Esophagus mucosa (tissue), 1 donor: ENCODE results near the gene FAM120AOS. TPM values are rescaled to one million over a fixed set of nuclear protein-coding genes. Genes with fewer than 3 reads are reported as not detected.
A peak's percentile ranks its signal among the peaks of the same experiment; 100 is the strongest.
"Not testable (repeated sequence)": the region's sequence is repeated elsewhere in the genome, so short reads cannot be mapped to it uniquely, and the experiment has no call there.

Source experiments
- ATAC-seq: fragments of 200-7000 bp; cut with Tn5 transposase; one replicate; pipeline ENCODE4 v1.9.1; 2020
- total RNA-seq: library from RNA; stranded (reverse); gene quantifications from one replicate; pipeline ENCODE4 v1.2.4, GENCODE V29; 2023
- donor health status: DM: yes; HTN: yes; CAD: no.

Gene FAM120AOS
- total RNA-seq, 1 donor from 2014 or later, result 28.8 TPM

DNA sequence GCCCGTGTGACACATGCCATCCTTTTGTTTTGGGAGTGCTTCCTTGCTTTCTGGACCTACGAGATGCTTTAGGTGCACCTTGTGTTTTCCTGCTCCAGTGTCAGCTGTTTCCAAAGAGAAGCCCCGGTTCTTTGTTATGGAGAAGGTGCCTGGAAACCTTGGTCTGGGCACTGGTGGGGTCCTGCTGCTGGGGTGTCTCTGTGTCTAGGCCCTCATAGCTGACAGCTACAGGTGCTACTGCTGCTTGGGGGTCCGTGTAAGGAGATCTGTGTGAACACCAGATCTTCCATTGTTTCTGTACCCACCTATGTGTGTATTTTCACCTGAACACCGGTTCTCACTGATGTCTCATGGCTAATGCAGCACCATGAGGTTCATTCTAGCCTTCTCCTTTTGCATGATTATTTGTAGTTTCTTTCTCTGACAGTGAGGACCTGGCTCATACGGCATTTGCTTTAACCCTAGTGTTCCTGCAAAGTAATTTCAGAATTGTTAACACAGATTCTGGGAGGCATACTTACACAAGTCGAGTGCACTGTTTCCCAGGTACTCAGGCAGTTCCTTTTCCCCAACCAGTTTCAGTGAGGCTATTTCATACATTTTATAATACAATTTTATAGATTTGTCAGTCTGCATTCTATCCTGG lies 13.2 kb upstream of the FAM120AOS start:
- peak; percentile 15 for ATAC-seq

DNA sequence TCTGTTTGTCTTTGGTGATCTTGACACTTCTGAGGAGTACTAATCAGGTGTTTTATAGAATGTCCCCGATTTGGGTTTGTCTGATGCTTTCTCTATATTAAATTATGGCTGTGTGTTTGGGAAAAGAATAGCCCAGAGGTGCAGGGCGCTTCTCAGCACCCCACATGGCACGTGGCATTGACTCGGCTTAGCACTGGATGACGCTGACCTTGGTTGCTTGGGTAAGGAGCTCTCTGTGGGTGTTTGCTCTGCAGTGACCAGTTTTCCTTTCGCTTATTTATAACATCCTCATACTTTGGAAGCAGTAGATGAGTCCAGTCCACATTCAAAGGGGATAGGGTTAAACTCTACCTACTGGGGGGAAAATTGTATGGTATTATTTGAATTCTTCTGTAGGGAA lies 12.5 kb upstream of the FAM120AOS start:
- ATAC-seq, result no peak

DNA sequence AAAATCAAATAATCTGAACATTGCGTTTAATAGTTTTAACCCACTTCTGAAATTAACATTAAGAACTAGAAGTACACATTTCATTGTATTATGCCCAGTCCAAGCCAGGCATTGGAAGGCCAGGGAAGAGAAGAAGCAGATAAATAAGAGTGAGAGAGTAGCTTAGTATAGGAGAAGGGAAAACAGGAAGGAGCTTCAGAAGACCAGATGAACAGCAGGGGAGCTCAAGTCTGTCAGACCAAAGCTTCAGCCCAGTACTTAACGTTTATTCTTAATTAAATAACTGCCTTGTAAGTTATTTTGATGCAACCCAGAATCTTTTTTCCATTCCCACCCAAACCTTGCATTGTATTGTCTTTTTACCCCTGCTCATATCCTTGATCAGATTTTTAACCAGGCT lies 11.5 kb upstream of the FAM120AOS start:
- no peak for ATAC-seq

DNA sequence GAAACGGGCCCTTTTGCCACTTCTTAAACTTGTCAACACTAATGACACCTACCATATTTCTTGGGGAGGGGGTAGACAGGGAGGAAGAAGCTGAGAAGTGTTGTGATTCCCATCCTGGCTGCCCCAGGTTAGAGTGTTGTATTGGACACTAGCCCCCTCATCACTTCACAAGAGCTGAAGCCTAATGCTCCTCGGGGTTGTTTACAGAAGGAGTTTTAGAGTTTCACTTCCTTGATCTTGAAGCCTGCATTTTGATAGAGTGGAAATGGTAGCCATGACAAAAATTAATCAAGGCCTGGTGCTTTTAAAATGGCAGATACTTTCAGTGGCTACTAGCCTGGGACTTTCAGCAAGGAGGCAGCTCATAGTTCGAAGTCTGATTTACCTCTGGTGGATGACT lies 11.0 kb upstream of the FAM120AOS start:
- ATAC-seq, result no peak

DNA sequence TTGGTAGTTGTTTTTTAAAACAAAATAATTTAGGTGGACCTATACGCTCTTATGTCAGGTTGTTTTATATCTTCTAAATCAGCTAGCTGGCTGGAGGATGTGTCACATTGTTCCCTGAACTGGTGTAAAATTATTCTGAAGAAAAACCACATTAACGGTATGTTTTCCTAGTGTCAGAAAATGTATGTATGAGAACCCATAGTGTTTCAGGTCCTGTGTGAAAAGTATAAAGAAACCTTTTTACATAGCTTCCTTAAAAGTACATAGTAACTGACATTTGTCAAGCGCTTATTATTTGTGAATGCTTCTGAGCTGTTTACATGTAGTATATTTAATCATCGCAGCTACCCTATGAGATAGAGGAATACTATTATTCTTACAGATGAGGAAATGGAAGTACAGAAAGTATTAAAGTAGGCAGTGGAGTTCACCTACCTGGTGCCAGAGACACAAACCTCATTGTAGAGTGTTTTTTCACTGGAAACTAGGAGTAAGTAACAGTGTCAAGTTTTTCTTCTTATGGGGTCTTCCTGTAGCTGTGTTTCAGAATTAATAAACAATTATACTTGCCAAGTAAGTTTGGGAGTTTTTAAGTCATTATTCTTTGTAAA lies 10.4 kb upstream of the FAM120AOS start:
- ATAC-seq, result no peak

DNA sequence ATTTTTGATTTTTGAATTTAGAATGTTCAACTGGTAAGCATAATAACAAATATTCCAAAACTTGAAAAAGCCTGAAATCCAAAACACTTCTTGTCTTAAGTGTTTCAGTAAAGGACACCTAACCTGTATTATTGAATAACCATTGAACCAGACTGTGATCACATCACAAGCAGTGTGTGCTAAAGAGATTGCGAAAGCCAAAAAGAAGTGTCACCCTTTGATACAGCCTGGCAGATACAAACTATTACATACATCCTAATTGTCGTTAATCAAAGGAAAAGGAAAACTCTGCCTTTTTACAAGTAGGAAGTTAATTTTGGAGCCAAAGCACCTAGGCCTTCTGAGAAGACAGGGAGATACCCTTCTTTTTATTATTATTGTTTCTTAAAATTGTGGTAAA lies 8.4 kb upstream of the FAM120AOS start:
- ATAC-seq, result no peak

DNA sequence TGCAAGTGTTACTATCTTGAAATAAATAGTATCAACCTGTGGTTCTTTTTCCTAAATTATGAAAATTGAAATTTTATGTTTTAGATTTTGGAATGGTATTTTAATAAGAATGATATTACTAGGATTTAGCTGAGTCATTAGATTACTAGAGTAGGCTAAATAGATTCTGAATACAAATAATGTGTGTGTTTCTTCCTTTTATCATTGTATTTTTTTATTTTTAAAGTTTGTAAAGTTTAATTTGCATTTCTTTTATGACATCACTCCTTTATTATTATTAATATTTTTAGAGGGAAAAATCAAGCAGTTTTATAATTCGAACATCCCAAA lies 8.0 kb upstream of the FAM120AOS start:
- ATAC-seq, result no peak

DNA sequence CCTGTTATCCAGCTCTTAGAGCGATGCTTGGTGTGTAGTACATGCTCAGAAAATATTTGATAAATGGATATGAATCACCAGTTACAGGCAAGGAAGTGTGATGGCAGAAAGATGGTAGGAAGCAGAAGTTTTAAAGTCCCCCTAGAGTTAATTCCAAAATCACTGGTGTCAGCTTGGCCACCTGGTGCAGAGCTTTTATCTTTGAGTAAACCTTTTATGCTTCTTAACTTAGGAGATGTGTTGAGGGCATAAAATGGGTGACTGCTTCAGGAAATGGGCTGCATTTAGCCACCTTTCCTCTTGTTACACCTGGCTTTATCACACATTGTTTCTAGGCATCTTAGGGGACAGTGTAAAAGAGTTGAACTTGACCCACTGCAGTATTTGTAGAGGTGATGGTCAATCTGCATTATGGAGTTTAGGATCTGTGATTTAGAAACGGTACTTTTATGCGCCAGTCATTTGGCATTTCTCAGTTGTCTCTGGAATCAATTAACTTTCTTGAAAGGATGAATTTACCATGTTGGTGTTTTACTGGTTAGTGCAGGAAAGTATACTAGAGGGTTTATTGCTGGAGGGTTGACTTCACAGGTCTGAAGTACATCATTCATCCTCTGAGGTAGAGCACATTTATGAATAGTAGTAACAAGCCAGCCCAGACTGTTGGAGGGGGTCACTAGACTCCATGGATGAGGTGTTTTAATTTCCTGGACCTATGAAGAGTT lies 7.5 kb upstream of the FAM120AOS start:
- ATAC-seq, result no peak

DNA sequence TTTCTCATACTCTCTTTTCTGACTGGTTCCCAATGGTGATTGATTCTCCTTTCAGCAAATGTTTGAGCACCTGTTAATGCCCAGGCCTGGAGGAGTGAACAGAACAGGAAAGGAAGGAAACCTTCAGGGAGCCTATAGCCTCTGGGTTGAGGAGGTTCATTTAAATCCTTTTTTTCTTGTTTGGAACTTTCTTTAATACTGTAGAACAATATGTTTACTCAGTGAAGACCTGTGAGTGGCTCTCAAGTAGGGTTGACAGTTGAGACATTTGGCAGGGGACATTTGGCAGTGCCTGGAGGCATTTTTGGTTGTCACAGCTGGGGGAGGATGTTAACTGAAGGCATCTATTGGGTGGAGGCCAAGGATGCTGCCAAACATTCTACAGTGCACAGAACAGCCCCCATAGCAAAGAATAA lies 6.1 kb upstream of the FAM120AOS start:
- ATAC-seq, result no peak

DNA sequence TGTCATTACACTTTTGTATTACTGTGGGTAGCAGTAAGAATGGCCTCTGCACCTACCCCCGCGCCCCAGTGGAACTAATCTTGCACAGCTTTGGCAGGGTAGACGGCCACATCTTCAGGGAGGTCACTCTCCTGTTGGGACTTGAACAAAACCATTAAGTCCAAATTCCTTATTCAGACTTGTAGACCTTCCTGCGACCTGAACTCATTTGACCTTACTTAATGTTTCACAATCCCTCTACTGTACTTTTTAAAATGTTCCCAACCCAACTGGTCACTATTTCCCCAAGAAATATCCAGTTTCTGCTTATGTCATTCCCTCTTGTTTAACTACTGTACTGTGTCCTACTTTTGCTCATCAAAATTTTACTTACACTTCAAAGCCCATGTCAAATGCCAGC lies 5.3 kb upstream of the FAM120AOS start:
- no peak for ATAC-seq

DNA sequence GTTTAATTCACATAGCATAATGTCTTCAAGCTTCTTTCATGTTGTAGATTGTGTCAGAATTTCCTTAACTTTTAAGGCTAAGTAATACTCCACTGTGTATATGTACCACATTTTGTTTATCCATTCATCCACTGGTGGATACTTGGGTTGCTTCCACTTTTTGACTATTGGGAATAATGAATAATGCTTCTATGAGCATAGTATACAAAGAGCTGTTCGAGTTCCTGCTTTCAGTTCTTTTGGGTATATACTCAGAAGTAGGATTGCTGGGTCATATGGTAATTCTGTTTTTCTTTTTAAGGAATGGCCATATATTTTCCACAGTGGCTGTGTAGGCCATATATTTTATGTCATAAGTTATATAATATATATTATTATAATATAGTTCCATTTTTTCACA lies 3.6 kb upstream of the FAM120AOS start:
- no peak for ATAC-seq

DNA sequence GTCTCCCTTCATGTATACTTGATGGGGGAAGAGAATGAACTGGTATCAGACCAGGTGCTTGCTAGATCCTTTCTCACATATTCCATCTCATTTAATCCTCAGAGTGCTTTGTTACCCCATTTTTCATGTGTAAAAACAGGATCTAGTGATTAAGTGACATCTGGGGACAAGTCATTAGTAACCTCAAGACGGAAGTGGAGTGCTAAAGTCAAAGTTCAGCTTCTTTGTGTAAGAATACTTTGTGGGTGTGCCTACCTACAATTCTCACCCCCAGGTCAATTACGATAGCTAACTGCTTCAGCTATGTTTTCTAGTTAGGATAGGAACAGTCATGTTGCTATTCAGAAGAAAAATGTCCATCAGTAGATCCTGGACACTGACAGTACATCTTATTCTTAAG lies 3.1 kb upstream of the FAM120AOS start:
- ATAC-seq, result no peak

DNA sequence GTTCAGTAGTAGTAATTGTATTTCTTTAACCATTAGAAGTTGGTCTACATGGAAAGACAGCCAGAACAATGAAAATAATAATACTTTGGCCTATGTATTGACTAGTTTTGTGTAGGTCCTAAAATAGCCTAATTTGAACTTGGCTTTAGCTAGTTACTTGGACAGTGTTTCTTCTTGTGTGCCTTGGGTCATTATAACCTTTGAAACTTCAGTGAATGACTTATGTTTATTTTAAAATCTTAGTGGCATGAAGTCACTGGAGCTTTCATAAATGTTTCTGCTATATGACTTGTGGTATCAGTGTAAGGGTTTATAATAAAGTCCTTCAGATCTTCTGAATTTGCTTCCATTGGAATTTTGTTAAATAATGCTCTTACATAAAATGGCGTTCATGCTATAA lies 2.6 kb upstream of the FAM120AOS start:
- ATAC-seq, result no peak

DNA sequence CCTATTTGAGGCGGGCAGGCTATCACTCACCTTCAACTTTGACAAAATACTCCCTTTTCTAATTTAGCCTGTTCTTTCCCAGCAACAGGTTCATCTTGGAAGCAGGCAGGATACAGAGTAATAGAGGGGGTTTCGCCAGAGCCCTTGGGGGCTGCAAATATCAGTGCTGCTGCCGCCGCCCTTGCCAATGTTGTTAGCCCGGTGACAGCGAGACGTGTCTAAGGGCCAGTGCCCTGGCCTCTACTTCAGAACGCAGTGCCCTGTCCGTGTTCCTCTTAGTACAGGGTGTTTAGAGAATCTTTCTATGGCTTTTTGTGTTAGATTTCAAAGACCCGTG lies 703 bp downstream of the FAM120AOS start:
- ATAC-seq, result no peak

DNA sequence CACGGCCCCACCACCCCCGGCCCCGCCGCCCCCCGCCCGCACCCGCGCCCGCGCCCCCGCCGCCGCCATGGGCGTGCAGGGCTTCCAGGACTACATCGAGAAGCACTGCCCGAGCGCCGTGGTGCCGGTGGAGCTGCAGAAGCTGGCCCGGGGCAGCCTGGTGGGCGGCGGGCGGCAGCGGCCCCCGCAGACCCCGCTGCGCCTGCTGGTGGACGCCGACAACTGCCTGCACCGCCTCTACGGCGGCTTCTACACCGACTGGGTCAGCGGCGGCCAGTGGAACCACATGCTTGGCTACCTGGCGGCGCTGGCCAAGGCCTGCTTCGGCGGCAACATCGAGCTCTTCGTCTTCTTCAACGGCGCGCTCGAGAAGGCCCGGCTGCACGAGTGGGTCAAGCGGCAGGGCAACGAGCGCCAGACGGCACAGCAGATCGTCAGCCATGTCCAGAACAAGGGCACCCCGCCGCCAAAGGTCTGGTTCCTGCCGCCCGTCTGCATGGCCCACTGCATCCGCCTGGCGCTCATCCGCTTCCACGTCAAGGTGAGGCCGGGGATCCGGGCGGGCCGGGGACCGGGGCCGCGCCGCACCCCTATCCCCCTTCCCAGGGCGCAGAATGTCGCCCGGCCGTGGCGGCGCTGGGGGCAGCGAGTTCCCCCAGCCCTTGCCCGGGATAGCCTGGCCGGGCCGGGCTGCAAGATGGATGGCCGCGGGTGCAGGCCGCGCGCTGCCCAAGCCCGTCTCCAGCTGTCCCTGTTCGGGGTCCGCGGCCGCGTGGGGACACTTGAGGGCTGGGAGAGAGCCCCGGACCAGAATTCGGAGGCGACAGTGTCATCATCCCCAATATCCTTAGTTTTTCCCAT lies 1.3 kb downstream of the FAM120AOS start:
- peak; percentile 10 for ATAC-seq

DNA sequence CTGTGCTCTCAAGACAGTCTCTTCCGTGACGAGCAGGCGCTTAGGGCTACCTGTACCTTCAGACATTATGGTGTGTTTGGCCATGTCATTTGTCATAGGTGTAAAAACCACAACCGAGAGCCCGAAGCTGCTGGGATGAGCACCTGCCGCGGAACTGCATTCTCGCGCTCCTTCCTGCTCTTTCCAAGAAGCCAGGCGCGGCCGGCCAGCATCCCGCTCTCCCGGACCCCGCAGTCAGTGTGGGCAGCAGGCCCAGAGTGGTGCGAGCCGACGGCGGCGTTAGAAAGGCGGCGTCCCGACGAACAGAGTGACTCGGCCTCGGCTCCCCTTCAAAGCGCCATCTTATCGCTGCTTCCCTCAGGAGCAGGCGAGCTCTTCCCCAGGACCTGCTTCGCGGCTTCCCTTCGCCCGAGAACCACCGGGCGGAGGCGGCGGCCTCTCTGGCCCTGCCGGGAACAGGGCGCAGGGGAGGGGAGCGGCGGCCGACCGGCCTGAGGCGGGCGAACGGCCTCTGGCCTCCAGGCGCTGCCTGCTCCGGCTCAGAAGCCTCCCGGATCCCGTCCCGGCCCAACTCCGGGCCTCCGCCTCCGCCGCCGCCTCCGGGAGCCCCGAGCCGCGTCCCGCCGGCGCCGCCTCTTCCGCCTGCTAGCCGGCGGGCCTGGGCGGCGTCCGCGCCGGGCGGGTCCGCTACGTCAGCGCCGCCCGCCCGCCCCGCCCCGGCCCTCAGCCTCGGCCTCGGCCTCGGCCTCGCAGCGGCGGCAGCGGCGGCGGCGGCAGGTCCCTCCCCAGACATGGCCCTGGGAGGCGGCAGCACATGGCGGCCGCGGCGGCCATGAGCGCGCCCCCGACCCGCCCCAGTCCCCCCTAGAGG lies 2.2 kb downstream of the FAM120AOS start, which contains the start of gene FAM120A:
Gene FAM120A (plus strand): TSS at position 741 of the 871 bp plus-strand sequence. CDS start 231 bp downstream, outside the sequence.
- ATAC-seq, result peak; percentile 81

DNA sequence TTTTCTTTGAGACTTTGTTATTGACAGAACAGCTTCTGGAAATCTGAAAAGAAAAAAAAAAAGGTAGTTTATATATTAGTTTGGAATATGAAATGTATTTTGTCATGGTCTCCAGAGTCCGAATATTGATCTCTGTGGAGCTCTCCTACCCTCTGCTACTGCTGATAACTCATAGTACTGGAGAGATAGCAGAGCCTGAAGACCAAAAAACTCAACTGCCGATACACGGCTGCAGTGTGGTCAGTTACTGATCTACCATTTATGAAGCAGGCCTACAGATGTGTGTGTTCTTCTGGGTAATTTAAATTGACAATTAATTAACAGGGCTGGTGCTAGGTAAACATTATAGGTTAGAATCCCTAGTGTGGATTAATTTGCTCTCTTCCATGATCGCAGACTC lies 5.7 kb downstream of the FAM120AOS start:
- ATAC-seq, result no peak

DNA sequence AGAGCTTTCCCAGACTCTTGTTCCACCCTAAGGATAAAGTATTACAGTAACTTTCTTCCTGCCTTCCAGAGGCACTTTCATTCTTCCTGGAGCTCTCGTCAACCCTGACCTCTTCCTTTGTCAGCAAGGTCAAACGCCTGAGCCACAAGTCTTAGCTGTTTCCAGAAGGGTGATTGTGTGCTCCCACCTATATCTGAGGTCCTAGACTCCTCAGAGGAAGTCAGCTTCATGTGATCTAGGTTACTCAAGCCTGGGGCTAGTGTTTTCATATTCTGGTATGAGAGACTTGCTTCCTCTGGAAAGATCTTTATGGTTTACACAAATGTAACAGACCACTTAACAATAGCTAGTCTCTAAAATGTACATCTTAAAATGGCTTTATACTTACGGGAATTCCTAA lies 7.3 kb downstream of the FAM120AOS start:
- ATAC-seq, result no peak

DNA sequence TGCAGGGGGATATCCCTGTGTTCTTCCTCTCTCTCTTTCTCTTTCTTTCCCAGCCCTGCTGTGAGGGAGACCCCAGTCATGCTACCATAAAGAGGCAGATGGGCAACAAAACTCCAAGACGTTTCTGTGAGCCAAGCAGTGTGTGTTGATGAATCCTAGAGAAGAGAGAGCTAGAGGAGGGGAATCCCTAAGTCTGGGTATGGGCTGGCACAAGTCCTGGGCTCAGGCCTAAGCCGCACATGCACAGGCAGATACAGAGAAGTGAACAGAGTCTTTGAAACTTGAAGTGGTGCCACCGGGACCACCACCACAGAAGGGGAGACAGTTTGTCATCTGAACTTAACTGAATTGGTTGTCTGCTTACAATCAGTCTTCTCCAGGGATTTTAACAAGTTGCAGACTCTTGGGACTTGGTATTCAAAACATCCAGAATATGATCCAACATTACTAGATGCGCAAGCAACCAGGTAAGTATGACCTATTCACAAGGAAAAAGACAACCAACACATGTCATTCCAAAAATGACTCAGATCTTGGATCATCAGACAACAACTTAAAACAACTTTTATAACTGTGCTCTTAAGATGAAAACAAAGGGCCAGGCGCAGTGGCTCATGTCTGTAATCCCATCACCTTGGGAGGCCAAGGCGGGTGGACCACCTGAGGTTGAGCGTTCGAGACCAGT lies 12.3 kb downstream of the FAM120AOS start:
- peak; percentile 42 for ATAC-seq

DNA sequence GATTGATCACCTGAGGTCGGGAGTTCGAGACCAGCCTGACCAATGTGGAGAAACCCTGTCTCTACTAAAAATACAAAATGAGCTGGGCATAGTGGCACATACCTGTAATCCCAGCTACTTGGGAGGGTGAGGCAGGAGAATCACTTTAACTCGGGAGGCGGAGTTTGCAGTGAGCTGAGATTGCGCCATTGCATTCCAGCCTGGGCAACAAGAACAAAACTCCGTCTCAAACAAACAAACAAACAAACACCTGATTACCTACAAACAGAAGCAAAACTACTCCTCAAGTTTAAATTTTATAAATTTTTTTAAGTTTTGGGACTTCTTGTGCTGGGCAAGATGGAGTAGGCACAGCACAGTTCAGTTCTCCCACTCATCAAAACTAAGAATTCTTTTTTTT lies 14.1 kb downstream of the FAM120AOS start:
- ATAC-seq, result not testable (repeated sequence)

DNA sequence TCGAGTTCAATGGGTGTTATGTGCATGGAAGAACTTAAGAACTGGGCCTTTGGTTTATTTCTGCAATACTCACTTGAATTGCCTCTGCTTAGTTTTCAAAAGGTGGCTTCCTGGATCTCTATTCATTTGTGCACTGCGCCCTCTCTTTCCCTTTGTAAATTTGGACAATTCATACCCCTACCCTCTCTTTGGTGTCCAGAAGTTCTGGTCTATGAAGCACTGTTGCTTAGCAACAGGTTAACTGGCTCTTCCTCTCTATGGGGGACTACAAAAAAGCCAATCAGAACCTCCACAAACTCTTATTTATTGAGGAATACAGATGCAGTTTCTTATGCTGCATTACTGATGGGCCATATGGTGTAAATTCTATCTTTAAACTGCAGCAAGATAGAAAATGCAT lies 15.4 kb downstream of the FAM120AOS start:
- ATAC-seq, result no peak
